Muscle of leg (tissue), 11 donors: ENCODE results near the gene PRG3. TPM values are rescaled to one million over a fixed set of nuclear protein-coding genes. Genes with fewer than 3 reads are reported as not detected.

ENCODE experiments used
- DNase-seq: peaks from one replicate; pipeline ENCODE4 v3.0.0; 2013
- H3K27ac ChIP-seq: one replicate; pipeline ENCODE4 v1.5.1; 2013; ENCODE audit warnings: mild to moderate bottlenecking, low read length, control low read depth
- H3K27me3 ChIP-seq: one replicate; pipeline ENCODE4 v1.6.1; 2013; ENCODE audit warnings: low read length; ENCODE audit not compliant: control insufficient read depth, insufficient read depth
- H3K36me3 ChIP-seq: one replicate; pipeline ENCODE4 v1.6.1; 2013; ENCODE audit warnings: low read length; ENCODE audit not compliant: control insufficient read depth, insufficient read depth
- H3K4me1 ChIP-seq: one replicate; pipeline ENCODE4 v1.6.1; 2013; ENCODE audit warnings: low read length; ENCODE audit not compliant: control insufficient read depth, insufficient read depth
- H3K4me3 ChIP-seq: one replicate; pipeline ENCODE4 v1.5.1; 2013; ENCODE audit warnings: low read length, control low read depth
- H3K9me3 ChIP-seq: replicated peaks from 2 replicates; pipeline ENCODE4 v1.6.1; 2013; ENCODE audit warnings: low read depth, low read length; ENCODE audit not compliant: control insufficient read depth
- WGBS: methylation state at CpG from one replicate; pipeline ENCODE4 v1.1.5; 2013; ENCODE audit warnings: missing lambda C conversion rate; ENCODE audit not compliant: insufficient coverage; 5-methylcytosine and 5-hydroxymethylcytosine counted together
- polyA plus RNA-seq, 8 donors: library from polyadenylated mRNA; unstranded; fragments of 120-200 nt; gene quantifications; one replicate each; pipeline versions ENCODE4 v1.2.1 to v1.2.3, GENCODE V29; 2013; ENCODE audit warnings: inconsistent platforms in 1 of 8, low replicate concordance in 1 of 8; ENCODE audit not compliant: insufficient read length in 8 of 8, insufficient read depth in 1 of 8
- total RNA-seq: library from RNA; stranded (reverse); fragments of 120-200 nt; gene quantifications from one replicate; pipeline ENCODE4 v1.2.4, GENCODE V29; 2013

The PRG3 gene
- total and polyA plus RNA-seq, 9 donors = 0.14 to 1.3 (median 0.33) TPM; not detected in 2

DNA sequence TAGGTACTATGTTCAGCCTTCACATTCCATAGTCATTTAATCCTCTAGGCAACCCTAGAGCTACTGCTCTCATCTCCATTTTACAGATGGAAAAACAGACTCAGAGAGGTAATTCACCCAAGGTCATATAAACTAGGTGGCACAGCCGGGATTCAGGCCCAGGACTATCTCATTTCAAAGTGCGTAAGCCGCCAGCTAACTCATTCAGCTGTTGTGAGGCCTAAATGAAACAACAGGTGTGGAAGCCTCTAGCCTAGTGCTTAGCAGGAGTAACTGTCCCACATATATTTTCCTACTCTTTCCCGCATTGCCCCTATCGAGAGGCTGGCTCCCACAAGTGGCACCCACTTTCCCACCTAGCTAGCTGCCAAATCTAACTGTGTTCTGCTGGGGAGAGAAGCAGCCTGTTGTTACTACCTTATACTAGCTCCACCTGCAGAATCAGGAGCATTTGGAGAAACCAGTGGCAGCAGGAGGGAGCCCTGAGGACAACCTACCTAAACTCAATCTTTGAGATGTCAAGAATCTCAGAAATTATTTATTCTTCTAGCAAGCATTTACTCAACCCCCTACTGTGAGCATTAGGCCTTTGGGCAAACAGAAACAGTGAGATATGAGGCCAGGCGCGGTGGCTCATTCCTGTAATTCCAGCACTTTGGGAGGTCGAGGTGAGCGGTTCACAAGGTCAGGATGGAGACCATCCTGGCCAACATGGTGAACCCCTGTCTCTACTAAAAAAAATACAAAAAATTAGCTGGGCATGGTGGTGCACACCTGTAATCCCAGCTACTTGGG is 20.9 kb downstream of the PRG3 start:
- H3K4me1 ChIP-seq = peaks cover 38% of the 10 kb centered on the region
- no peak overlapping the region for H3K4me3 ChIP-seq
- DNase-seq = peak; percentile 82
- H3K36me3 ChIP-seq = no peaks in the 10 kb centered on the region
- no peaks in the 10 kb centered on the region for H3K9me3 ChIP-seq
- WGBS = 64% methylated on average over 4 of the region's 9 CpGs
- peak overlapping the region; percentile 85 for H3K27ac ChIP-seq
- H3K27me3 ChIP-seq = no peaks in the 10 kb centered on the region

DNA sequence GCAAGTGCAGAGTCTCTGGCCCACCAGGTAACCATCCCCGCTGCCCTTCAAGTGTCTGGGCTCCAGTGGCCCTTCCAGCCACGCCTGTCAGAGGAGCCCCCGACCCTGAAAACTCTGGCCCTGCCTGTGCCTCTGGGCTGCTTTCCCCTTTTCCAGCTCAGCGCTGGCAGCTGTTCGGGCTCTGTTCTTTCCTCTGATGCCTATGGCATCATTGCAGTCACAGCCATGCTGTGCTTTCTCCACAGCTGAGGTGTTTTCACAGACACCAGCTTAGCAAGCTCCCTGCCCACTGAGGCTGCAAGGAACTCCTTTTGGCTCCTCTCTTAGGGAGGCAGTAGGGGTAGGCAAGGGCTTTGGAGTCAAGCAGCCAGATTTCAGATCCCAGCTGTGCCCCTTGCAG is 21.6 kb downstream of the PRG3 start:
- no peak for DNase-seq
- H3K4me1 ChIP-seq = peaks cover 44% of the 10 kb centered on the region
- H3K27me3 ChIP-seq = no peaks in the 10 kb centered on the region
- no peak overlapping the region for H3K4me3 ChIP-seq
- peak overlapping the region; percentile 85 for H3K27ac ChIP-seq
- no peaks in the 10 kb centered on the region for H3K9me3 ChIP-seq
- WGBS = 72% methylated on average over 5 of the region's 5 CpGs
- no peaks in the 10 kb centered on the region for H3K36me3 ChIP-seq

DNA sequence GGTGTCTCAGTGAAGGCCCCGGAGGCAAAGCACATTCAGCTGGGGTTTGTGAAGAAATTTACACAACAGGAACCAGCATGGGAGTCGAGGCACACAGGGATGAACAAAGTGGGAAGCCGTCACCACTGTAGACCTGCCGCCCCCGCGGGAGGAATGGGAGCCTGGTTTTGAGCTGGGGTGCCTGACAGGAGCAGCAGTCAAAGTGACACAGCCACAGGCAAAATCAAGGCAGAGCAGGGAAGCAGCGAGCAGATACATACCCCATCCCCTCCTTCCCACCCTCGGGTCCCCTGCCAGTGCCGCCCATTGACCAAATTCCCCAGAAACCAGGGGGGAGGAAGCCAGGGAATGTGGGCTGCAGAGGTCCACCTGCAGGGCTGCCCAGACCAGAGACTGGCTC is 22.0 kb downstream of the PRG3 start:
- no peak overlapping the region for H3K4me3 ChIP-seq
- H3K27ac ChIP-seq = peak overlapping the region; percentile 85
- no peak for DNase-seq
- H3K27me3 ChIP-seq = no peaks in the 10 kb centered on the region
- H3K4me1 ChIP-seq = peaks cover 46% of the 10 kb centered on the region
- no peaks in the 10 kb centered on the region for H3K36me3 ChIP-seq
- no peaks in the 10 kb centered on the region for H3K9me3 ChIP-seq
- 66% methylated on average over 5 of the region's 9 CpGs for WGBS

DNA sequence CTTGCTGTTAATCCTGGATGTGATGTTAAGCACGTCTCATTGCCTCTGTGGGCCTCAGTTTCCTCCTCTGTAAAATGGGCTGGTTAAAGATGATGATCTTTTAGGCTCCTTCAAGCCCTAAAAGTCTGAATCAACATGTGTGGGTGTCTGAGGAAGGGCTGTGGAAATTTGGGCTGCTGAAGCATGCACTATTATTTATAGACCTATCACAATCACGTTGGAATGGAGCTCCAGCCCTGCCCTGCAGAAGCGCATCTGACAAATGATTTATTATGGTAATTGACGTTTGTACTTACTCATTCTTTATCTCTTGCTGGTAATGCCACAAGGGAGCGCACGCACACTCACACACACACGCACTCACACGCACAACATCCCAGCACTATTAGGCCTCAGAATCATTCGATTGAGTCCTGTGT is 22.4 kb downstream of the PRG3 start:
- Histone ChIP-seq H3K9me3 (no peaks in the 10 kb centered on the region), H3K27ac (peak overlapping the region; percentile 85), H3K4me3 (no peak overlapping the region), H3K36me3 (no peaks in the 10 kb centered on the region), H3K27me3 (no peaks in the 10 kb centered on the region), H3K4me1 (peaks cover 50% of the 10 kb centered on the region)
- no peak for DNase-seq
- 100% methylated on average over 1 of the region's 9 CpGs for WGBS

DNA sequence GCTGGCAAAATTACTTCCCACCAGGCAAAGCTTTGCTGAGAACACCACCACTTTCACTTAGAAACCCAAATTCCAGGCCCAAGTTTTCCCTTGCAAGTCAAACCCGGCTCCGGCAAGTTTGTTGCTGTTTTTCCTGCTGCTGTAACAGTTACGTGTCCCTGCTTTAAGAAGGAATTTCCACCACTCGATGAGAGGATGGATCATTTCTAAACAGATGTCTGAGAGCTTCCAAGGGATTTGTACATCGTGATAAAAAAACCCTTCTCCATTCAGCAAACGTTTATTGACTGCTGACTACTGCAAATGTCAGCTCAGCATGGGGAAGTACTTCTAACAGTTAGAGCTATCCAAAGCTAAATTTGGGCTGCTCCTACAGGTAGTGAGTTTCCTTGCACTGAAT is 23.1 kb downstream of the PRG3 start:
- DNase-seq = peak; percentile 75
- H3K4me1 ChIP-seq = peaks cover 52% of the 10 kb centered on the region
- H3K4me3 ChIP-seq = no peak overlapping the region
- 50% methylated on average over 2 of the region's 6 CpGs for WGBS
- no peaks in the 10 kb centered on the region for H3K9me3 ChIP-seq
- H3K36me3 ChIP-seq = no peaks in the 10 kb centered on the region
- H3K27ac ChIP-seq = peak overlapping the region; percentile 85
- H3K27me3 ChIP-seq = no peaks in the 10 kb centered on the region

DNA sequence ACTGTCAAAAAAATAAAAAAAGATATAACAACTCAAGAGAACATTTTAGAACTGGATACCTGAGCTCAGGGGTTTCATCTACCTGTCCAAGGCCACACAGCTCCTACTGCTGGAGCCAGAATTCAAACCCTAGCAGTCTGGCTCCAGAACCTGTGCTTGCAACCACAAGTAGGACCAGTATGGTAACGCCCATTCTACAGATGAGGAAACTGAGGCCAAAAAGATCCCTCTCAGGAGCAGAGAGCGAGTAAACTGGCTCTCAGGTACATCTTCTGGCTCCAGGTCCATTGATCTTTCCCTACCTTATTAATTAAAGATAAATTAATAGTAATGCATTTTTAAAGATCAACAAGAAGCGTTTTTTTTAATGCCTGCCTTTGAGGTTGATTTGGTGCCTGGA is 23.6 kb downstream of the PRG3 start:
- Histone ChIP-seq H3K36me3 (no peaks in the 10 kb centered on the region), H3K27me3 (no peaks in the 10 kb centered on the region), H3K4me3 (no peak overlapping the region), H3K27ac (peak overlapping the region; percentile 85), H3K9me3 (no peaks in the 10 kb centered on the region), H3K4me1 (peaks cover 55% of the 10 kb centered on the region)
- no peak for DNase-seq
- WGBS = 100% methylated on average over 1 of the region's 3 CpGs

DNA sequence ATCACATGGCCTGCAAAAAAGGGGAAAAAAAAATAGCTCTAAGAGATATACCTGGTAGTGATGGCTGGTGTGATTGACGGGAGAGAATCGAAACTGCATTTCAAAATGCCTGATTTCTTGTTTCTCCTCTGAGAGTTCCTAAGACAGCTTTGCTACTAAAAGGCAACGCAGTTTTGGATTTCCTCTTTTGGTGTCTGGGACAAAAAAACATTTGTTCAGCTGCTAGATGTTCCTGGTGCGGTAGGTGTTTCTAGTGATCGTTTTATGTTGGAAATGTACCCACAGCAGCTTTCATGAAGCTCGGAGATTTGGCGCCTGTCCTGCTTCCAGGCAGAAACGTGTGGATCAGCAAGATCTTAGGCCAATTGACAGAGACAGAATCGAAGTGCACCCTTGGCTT is 24.7 kb downstream of the PRG3 start:
- Histone ChIP-seq H3K4me1 (peaks cover 55% of the 10 kb centered on the region), H3K4me3 (no peak overlapping the region), H3K36me3 (no peaks in the 10 kb centered on the region), H3K27ac (no peak overlapping the region), H3K27me3 (no peaks in the 10 kb centered on the region), H3K9me3 (no peaks in the 10 kb centered on the region)
- DNase-seq = peak; percentile 63
- 65% methylated on average over 9 of the region's 9 CpGs for WGBS

DNA sequence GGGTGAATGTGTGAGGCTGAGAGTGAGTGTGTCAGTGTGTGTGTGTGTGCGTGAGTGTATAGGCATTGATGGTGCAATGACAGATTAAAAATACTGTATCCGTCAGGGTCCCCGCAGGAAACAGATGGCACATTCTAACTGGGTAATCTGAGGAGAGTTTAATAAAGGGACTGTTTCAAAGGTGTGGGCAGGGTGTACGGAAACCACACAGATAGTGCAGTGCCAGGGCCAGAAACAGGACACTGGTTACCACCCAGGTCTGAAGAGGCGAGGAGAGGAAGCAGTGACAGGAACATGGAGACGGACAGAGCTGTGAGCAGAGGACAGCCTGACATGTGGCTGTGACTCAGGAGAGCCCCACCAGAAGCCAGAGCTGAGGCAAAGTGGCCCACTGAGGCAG is 26.3 kb downstream of the PRG3 start:
- H3K27ac ChIP-seq = peak overlapping the region; percentile 35
- H3K9me3 ChIP-seq = peaks cover 2% of the 10 kb centered on the region
- H3K36me3 ChIP-seq = no peaks in the 10 kb centered on the region
- H3K4me1 ChIP-seq = peaks cover 43% of the 10 kb centered on the region
- no peak overlapping the region for H3K4me3 ChIP-seq
- DNase-seq = no peak
- no peaks in the 10 kb centered on the region for H3K27me3 ChIP-seq
- WGBS = 85% methylated on average over 6 of the region's 6 CpGs

DNA sequence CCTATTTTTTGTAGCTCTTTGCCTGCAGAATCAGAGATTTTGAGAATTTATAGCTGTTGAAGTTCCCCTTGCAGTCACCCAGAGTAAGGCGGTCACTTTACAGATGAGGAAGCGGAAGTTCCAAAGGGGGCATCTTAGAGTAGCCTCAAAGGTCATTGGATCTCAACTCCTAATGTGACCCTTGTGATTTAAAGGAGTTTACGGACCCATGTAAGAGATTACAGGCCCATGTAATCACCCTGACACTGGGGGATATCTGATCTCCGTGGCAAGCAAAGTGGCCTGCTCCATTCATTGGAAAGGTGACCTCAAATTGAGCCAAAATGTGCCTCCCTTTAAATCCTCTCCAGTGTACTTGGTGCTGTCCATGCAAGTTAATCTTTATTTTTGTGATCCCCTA is 27.1 kb downstream of the PRG3 start:
- H3K4me3 ChIP-seq = no peak overlapping the region
- H3K27ac ChIP-seq = peak overlapping the region; percentile 48
- peaks cover 38% of the 10 kb centered on the region for H3K4me1 ChIP-seq
- H3K36me3 ChIP-seq = no peaks in the 10 kb centered on the region
- DNase-seq = no peak
- WGBS = 59% methylated on average over 4 of the region's 4 CpGs
- peaks cover 2% of the 10 kb centered on the region for H3K9me3 ChIP-seq
- H3K27me3 ChIP-seq = no peaks in the 10 kb centered on the region

DNA sequence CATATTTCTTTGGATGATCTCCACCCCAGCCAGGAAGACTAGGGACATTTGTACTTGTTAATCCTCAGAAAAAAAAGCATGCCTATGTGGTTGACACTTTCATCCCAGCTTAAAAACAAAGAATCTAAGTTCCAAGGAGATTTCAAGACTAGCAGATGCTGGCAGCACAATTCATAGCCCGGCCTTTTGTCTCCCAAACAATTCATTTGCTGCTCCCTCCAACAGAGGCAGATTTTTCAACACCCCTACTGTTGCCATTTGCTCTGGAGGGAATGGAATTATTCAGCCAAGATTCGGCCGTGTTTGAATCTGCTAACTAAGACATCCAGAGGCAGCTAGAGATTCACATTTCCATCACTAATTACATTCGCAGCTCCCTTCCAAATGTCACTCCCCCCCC is 27.5 kb downstream of the PRG3 start:
- peaks cover 2% of the 10 kb centered on the region for H3K9me3 ChIP-seq
- WGBS = no CpG with 5 or more reads among the region's 4 CpGs
- no peaks in the 10 kb centered on the region for H3K36me3 ChIP-seq
- H3K27me3 ChIP-seq = no peaks in the 10 kb centered on the region
- H3K4me1 ChIP-seq = peaks cover 34% of the 10 kb centered on the region
- no peak overlapping the region for H3K4me3 ChIP-seq
- DNase-seq = no peak
- H3K27ac ChIP-seq = no peak overlapping the region
